Panc1 (cell line): Measurements from ENCODE around the gene SYCE1L. TPM values are rescaled to one million over a fixed set of nuclear protein-coding genes. Genes with fewer than 3 reads are reported as not detected.

Experiments
- ATAC-seq: fragments of 200-7000 bp; cut with Tn5 transposase; 2 replicates; pipeline ENCODE4 v1.9.1; 2020; ENCODE audit warnings: mild to moderate bottlenecking, moderate library complexity
- BruUV-seq: library from RNA; stranded (reverse); fragments of 400-500 nt; replicated peaks from 2 replicates; lab custom pipeline; 2021; lab: Mats Ljungman, UMichigan
- CTCF ChIA-PET: fragments of 300-600 bp; sonication (Branson Sonifier 250); formaldehyde crosslinking; loops from one replicate; lab custom pipeline; 2022; ENCODE audit warnings: antibody characterized with exemption; lab: Charles Lee
- POLR2A ChIA-PET: fragments of 300-600 bp; sonication (Branson Sonifier 250); formaldehyde crosslinking; loops from one replicate; lab custom pipeline; 2022; ENCODE audit warnings: antibody characterized with exemption; lab: Charles Lee
- DNase-seq: peaks from one replicate; pipeline ENCODE4 v3.0.0-alpha.2; 2010; ENCODE audit warnings: low read depth, low spot score
- H3K27ac ChIP-seq: 2 replicates; pipeline ENCODE4 v1.5.1; 2011; ENCODE audit warnings: mild to moderate bottlenecking, low read length, inconsistent platforms
- H3K27me3 ChIP-seq: fragments of 200-500 bp; sonication (Bioruptor generic); 2 replicates; pipeline ENCODE4 v1.6.0; 2014; ENCODE audit warnings: low read length, inconsistent platforms; ENCODE audit not compliant: control insufficient read depth, insufficient read depth
- H3K36me3 ChIP-seq: fragments of 200-500 bp; sonication (Bioruptor generic); 2 replicates; pipeline ENCODE4 v1.5.1; 2014; ENCODE audit warnings: inconsistent platforms, mild to moderate bottlenecking, low read length, moderate library complexity; ENCODE audit not compliant: control insufficient read depth, insufficient read depth
- H3K4me1 ChIP-seq: 2 replicates; pipeline ENCODE4 v1.5.1; 2011; ENCODE audit warnings: inconsistent platforms, mild to moderate bottlenecking, low read length, moderate library complexity; ENCODE audit not compliant: control insufficient read depth, insufficient read depth
- H3K4me3 ChIP-seq, 2 experiments: 2 replicates each; pipeline ENCODE4 v1.5.1; 2011 to 2012; ENCODE audit warnings: low read depth in 2 of 2, low read length in 2 of 2, mild to moderate bottlenecking in 2 of 2, inconsistent platforms in 1 of 2, moderate library complexity in 1 of 2
- H3K9me3 ChIP-seq: fragments of 200-500 bp; sonication (Bioruptor generic); 2 replicates; pipeline ENCODE4 v1.5.1; 2014; ENCODE audit warnings: low read depth, mild to moderate bottlenecking, inconsistent platforms, low read length, moderate library complexity; ENCODE audit not compliant: control insufficient read depth, insufficient read depth
- CTCF ChIP-seq: fragments of 450-650 bp; IDR thresholded peaks from 2 replicates; pipeline ENCODE4 v1.5.1; 2017; ENCODE audit warnings: mild to moderate bottlenecking
- POLR2AphosphoS5 ChIP-seq: IDR thresholded peaks from 2 replicates; pipeline ENCODE4 v1.6.1; 2012; ENCODE audit warnings: mild to moderate bottlenecking, low read depth, low read length, moderate library complexity
- REST ChIP-seq, 2 experiments: IDR thresholded peaks; 2 replicates each; pipeline ENCODE4 v1.6.1; 2011 to 2012; ENCODE audit warnings: low read depth in 2 of 2, control low read depth in 1 of 2, low read length in 1 of 2, mild to moderate bottlenecking in 1 of 2, moderate library complexity in 1 of 2; ENCODE audit not compliant: insufficient read depth in 1 of 2
- SIN3A ChIP-seq: IDR thresholded peaks from 2 replicates; pipeline ENCODE4 v1.6.1; 2012; ENCODE audit warnings: low read depth, mild to moderate bottlenecking, low read length, moderate library complexity, borderline replicate concordance; ENCODE audit not compliant: insufficient read depth
- TCF7L2 ChIP-seq: IDR thresholded peaks from 2 replicates; pipeline ENCODE4 v1.6.1; 2011; ENCODE audit warnings: mild to moderate bottlenecking, low read depth, low read length, inconsistent platforms
- in situ Hi-C: cut with HindIII; loops from 2 replicates; pipeline ENCODE4 v1.10.0; 2016; ENCODE audit warnings: low sequenced_read_pairs, low pct_unique_long_range_greater_than_20kb
- intact Hi-C: fragments of 100-400 bp; cut with micrococcal nuclease; formaldehyde crosslinking; loops from one replicate; pipeline ENCODE4 v1.10.0; 2022; ENCODE audit not compliant: unreplicated experiment
- total RNA-seq: library from RNA; stranded (reverse); gene quantifications from one replicate; pipeline ENCODE4 v1.2.1, GENCODE V29; 2021; ENCODE audit not compliant: unreplicated experiment

SYCE1L gene
- total RNA-seq, 1 experiment from 2014 or later, result 4.5 TPM

GRCh38 chr16:77227745-77228144 is 28.5 kb downstream of the SYCE1L start:
- Histone ChIP-seq H3K27ac (no peak overlapping the region), H3K9me3 (no peaks in the 10 kb centered on the region), H3K36me3 (no peaks in the 10 kb centered on the region), H3K27me3 (no peaks in the 10 kb centered on the region), H3K4me1 (peaks cover 9% of the 10 kb centered on the region), H3K4me3 (no peak overlapping the region)
- POLR2A ChIA-PET, result no interaction called here
- DNase-seq (no peak), ATAC-seq (no peak)
- intact Hi-C loops (no loop called here), in situ Hi-C loops (no loop called here)
- CTCF ChIA-PET, result interaction anchor here (0.6 kb wide), 1 partner anchor 380 kb away, joined by 3 read pairs; no protein-coding TSS in a partner anchor
- TF ChIP-seq SIN3A, result no peak
- no peak for TF ChIP-seq POLR2AphosphoS5
- TF ChIP-seq CTCF, result no peak
- no peak for TF ChIP-seq TCF7L2
- no peak for TF ChIP-seq REST (IDR thresholded peaks at IDR 0.05; ENCODE audit: insufficient read depth in 1 of 2, low read depth in 2 of 2, low read length in 1 of 2)
- no TSS peak for BruUV-seq

- no peaks in the 10 kb centered on the region for H3K36me3 ChIP-seq
- H3K9me3 ChIP-seq, result no peaks in the 10 kb centered on the region
- no TSS peak for BruUV-seq
- TF ChIP-seq CTCF (no peak), TCF7L2 (no peak), SIN3A (no peak), POLR2AphosphoS5 (no peak), REST (IDR thresholded peaks at IDR 0.05; ENCODE audit: insufficient read depth in 1 of 2, low read depth in 2 of 2, low read length in 1 of 2) (no peak)
- DNase-seq (no peak), ATAC-seq (no peak)
- H3K4me1 ChIP-seq, result peaks cover 10% of the 10 kb centered on the region
- in situ Hi-C loops (no loop called here), intact Hi-C loops (loop anchor here (10.0 kb wide), 1 partner anchor 744 kb away; no protein-coding TSS in a partner anchor)
- no peak overlapping the region for H3K4me3 ChIP-seq
- H3K27ac ChIP-seq, result no peak overlapping the region
- ChIA-PET POLR2A (no interaction called here), CTCF (no interaction called here)
- no peaks in the 10 kb centered on the region for H3K27me3 ChIP-seq
These were observed 31.8 kb downstream of the SYCE1L start for GRCh38 chr16:77231047-77231446.
